Measurements from ENCODE around the gene TNNT3.
"Not testable (repeated sequence)": the region's sequence is repeated elsewhere in the genome, so short reads cannot be mapped to it uniquely, and the experiment has no call there.

TNNT3 gene

DNA sequence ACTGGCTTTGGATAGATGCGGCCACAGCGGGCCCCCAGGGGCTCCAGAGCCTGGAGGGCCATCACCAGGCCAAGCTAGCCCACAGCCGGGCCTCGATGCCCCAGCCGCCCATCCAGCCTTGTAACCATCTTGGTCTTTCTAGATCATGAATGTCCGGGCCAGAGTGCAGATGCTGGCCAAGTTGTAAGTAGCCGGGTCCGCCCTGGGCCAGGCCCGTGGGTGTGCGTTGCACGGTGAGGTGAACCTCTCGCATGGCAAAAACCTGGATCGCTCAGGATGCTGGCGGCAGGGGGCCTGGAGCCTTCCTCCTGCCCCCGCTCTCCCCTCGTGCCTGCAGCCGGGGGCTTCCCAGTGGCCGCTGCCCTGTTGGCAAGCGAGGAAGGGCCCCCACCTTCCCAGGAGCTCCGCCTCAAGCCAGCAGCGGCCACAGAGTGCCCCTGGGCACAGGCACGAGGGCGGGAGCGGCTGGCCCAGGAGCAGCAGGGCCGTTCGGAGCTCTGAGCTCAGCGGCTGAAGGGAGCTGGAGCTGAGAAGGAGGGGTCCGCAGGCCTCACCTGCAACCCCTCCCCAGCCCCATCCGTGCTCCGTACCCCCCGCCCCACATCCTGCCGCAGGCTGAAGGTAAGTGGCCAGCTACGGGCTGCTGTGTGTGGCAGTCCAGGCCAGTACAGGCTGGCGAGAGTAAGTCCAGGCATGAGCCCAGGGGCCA lies 16.7 kb downstream of the TNNT3 start:
- no peak for DNase-seq

DNA sequence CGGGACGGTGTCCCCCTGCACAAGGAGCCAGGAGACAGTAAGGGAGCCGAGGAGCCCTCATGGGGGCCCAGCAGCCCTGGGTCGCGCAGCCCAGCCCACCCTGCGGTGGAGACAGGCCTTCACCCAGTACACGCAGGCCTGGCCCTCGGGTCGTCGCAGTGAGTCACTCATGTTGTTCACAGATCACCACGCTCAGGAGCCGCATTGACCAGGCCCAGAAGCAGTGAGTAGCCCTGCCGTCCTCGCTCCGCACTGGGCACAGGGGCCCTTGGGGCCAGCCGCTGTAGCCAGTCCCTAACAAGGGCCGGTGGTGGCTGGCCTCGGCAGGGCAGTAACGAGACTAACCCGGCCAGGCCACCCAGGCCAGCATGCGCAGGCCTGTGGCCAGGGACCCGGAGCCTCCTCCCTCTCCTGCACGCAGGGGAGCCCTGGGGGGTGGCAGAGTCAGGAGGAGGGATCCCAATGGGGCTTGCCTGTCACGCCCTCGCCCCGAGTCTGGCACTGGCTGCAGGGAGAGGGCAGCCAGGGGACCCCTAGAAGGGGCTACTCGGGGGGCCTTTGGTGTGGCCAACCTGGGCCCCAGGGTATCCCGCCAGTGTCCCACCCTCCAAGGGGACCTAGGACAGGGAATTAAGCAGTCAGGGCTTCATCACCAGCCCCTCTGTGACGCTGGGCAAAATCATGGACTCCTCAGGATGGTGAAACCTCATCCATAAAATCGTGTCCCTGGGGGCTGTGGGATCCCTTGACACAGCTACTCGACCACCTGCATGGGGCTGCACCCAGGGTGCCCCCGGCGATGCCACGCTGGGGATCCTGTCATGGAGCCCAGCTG lies 17.5 kb downstream of the TNNT3 start:
- no peak for DNase-seq

DNA sequence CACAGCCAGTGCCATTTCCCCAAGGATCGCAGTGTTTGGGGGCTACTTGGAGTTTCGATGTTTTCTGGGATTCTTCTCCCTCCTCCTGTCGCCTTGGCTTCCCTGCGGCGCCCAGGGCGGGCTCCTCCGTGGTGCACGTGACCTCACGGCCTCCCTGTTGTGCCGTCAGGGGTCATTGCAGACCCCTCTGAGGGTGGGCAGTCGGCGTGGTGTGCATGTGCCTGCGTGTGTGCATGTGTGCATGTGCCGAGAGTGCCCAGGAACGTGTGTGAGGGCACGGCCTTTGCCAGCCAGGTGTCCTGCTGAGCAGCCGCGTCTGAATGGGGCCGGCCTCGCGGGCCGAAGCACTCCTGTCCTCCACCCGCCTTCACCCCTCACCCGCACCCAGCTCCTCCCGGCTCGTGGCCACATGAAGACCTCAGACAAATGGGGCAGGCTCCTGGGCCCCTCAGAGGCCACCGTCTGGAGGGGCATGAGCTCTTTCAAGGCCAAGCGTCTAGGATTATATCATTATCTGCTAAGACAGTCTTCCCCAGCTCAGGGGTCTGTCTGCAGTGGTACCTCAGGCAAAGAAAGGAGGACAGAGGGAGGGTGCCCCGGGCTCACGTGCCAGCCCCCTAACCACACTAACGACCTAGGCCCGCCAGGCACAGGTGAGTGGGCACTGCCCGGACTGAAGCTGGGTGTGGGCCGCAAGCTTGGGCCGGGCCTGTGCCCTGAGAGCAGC lies 18.3 kb downstream of the TNNT3 start:
- DNase-seq = no peak

- no peak for DNase-seq
These were observed 19.0 kb downstream of the TNNT3 start for GRCh38 chr11:1938343-1939005.

DNA sequence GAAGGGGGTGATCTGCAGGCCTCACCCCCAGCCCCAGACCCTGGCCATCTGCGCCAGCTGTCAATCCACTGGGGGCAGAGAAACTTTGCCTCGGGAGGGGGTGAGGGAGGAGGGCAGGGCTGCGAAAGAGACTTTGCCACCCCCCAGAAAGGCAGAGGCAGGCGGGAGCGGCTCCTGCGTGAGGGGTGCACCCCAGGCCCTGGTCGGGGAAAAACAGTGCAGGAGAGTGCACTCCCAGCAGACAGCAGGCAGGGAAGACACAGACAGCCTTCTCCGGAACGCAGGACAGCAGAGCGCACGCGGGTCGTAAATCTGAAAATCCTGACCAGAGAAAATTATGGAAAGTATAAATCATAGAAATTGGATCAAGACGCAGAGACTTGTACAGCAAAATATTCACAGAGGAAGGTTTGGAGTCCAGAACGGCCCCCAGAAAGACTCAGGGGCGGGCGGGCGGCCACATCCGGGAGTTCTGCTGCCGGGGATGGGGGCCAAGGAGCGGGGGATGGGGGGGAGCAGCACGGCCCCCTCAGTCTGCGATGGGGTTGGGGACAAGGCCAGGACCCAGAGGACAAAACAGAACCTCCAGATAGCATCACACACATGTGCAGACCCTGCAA lies 19.6 kb downstream of the TNNT3 start:
- DNase-seq = no peak

- not testable (repeated sequence) for DNase-seq
These were observed 20.3 kb downstream of the TNNT3 start for GRCh38 chr11:1939788-1940187.

GRCh38 chr11:1942558-1943260 lies 23.2 kb downstream of the TNNT3 start:
- no peak for DNase-seq

DNA sequence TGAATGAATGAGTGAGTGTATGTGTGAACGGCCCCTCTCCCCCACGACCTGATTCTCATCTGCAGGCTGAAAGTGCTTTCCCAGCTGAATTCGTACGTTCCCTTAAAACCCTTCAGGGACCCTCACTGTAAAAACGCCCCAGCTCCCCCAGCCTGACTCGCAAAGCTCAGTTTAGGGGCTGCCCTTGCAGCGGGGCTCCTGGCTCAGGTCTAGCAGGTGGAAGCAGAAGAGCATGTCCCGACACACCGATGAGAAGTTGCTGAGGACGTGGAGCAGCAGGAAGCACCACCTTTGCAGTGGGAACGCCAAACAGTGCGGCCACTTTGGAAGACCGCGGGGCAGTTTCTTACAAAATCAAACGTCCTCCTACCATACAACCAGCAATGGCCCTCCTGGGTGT lies 24.1 kb downstream of the TNNT3 start:
- DNase-seq = no peak

DNA sequence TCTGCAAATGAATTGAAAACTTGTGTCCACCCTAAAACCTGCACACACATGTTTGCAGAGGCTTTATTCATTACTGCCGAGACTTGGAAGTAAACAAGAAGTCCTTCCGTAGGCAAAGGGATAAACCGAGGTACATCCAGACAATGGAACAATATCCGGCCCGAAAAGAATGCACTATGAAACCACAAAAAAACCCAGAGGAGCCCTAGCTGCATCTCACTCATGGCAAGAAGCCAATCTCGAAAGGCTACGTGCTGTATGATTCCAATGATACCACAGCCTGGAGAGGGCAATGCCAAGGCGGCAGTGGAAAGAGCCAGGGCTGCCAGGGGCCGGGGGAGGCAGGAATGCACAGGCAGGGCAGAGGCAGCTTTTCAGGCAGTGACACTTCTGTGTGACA lies 24.5 kb downstream of the TNNT3 start:
- no peak for DNase-seq

GRCh38 chr11:1946812-1947484 lies 27.4 kb downstream of the TNNT3 start, which contains the start of gene MRPL23:
TSS of gene MRPL23 (plus strand) at chr11:1947332. CDS start at chr11:1947363, 31 bp downstream.
- peak; percentile 34 for DNase-seq

- DNase-seq = no peak
These were observed 28.2 kb downstream of the TNNT3 start for GRCh38 chr11:1947592-1948237.

DNA sequence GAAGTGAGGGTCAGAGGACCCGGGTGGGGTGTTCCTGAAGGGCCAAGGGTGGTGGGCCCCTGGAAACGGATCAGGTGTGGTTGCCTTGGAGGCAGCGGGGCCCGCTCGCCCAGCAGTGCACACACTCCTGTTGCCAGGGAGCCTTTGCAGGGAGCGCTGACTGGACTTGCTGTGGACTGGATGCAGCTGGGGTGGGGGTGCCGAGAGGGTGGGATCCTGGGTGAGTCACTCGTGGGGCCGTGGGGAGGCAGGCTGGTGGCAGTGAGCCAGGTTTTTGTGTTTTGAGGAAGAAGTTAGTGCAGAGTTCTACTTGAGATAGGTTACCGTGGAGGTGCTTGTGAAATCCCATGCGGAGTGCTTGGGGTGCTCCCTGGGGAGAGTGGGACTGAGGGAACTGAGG lies 28.9 kb downstream of the TNNT3 start:
- no peak for DNase-seq

DNA sequence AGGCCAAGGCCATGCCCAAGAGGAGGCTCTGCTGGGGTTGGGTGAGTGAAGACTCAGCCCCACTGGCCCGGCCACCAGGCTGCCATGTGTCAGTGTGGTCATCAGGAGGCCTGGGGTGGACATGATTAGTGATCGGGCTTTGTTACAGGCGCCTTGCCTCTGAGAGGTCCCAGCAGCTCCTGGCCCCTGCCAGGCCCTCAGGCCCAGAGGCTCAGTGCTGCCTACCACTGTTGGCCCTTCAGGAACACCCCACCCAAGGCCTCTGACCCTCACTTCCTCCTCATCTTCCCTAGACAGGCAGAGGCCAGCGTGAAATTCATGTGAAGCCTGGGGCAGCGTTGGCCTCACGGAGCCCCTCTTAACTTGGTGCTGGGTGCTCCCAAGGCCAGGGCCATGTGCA lies 29.8 kb downstream of the TNNT3 start:
- no peak for DNase-seq

DNA sequence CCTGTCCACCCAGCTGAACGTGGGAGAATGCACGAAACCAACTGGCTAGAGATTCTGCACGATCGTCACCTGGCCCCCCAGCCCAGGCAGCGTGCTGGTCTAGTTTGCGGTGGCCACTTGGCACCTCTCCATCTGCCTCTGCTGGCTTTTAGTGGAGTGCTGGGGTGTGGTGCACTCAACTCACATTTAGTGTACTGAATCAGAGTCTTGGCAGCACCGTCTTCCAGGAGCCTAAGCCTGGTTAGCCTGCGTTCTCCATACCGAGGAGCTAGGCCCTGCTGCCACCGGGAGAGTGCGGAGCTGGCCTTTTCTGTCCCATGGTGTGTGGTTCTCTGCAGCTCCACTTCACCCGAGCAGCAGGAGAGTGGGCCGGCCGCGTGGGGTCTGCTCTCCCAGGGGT lies 30.4 kb downstream of the TNNT3 start:
- DNase-seq = no peak

- DNase-seq = no peak
These were observed 33.4 kb downstream of the TNNT3 start for GRCh38 chr11:1952806-1953482.

DNA sequence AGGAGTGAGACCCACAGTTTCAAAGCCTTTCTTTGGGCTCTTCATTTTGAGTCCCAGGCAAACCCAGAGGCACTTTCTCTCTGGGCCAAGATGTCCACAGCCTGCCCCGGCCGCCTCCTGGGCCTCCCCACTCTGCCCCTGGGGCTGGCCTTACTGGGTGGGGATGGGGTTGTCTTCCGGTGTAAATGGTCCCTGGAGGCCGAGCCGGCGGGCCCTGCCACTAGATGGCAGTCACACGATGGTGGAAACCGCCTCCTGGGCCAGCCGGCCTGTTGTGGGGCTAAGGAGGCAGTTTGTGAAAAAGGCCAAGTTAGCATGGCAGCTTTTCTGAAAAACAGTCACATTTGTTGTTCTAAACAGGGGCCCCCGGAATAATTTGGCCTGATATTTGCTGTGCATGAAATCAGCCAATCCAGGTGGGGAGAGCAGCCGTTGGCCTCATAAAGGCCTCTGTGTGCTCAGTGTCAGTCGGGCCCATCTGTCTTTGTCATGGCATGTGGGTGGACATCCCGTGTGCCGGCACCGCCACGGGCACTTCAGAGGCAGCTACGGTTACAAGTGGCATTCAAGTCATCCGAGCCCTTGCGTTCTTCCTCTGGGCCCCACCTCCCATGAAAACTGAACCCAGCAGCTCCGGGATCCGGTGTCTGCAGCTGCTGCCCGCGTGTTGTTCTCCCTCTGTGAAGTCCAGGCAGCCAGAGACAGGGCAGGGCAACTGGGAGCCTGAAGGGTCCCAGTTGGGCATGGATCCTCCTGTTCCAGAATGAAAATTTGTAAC lies 34.2 kb downstream of the TNNT3 start:
- DNase-seq = no peak

GRCh38 chr11:1958367-1958766 lies 38.9 kb downstream of the TNNT3 start:
- DNase-seq = no peak

DNA sequence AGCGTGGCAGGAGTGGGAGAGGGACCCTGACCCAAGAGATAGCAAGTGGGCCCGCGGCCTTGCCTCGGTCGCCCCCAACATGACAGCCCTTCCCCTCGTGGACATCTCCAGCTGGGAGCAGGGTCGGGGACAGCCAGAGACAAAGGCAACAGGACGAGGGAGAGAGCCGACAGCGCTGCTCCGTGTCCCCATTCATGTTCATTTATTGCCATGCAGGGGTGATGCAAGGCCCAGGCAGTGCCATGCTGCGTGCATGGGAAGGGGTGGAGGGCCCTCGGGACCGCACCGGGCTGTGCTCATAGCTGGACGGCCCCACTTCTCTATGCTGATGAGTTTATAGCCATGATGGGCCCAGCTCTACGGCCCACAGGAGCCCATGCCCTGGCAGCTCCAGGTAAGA lies 40.3 kb downstream of the TNNT3 start:
- DNase-seq = no peak

GRCh38 chr11:1963864-1964263 lies 44.4 kb downstream of the TNNT3 start:
- no peak for DNase-seq

Data from activated naive CD4-positive, alpha-beta T cell treated with Interleukin-2 at 50 U/mL for 16 hours (primary cell).